H9 (cell line): Measurements from ENCODE around the gene LAMC1. TPM values are rescaled to one million over a fixed set of nuclear protein-coding genes. Genes with fewer than 3 reads are reported as not detected.
"Not testable (repeated sequence)": the region's sequence is repeated elsewhere in the genome, so short reads cannot be mapped to it uniquely, and the experiment has no call there.

Experiments used
- DNase-seq: peaks from one replicate; pipeline ENCODE4 v3.0.0-alpha.2; 2017
- H2AFZ ChIP-seq: one replicate; pipeline ENCODE4 v1.6.1; 2013; ENCODE audit warnings: mild to moderate bottlenecking, low read length, control low read depth, moderate library complexity
- H2AK5ac ChIP-seq: 2 replicates; pipeline ENCODE4 v1.6.1; 2013; ENCODE audit warnings: low read length, control low read depth, mixed read lengths; ENCODE audit not compliant: insufficient read length
- H2BK120ac ChIP-seq: one replicate; pipeline ENCODE4 v1.6.1; 2013; ENCODE audit warnings: low read depth, mild to moderate bottlenecking, low read length, control low read depth, inconsistent platforms; ENCODE audit not compliant: poor library complexity, severe bottlenecking
- H2BK12ac ChIP-seq: 2 replicates; pipeline ENCODE4 v1.6.1; 2013; ENCODE audit warnings: low read length, control low read depth, mixed read lengths, low read depth; ENCODE audit not compliant: insufficient read length
- H2BK15ac ChIP-seq: 2 replicates; pipeline ENCODE4 v1.6.1; 2013; ENCODE audit warnings: low read depth, low read length, control low read depth
- H2BK20ac ChIP-seq: one replicate; pipeline ENCODE4 v1.6.1; 2013; ENCODE audit warnings: low read depth, mild to moderate bottlenecking, low read length, control low read depth, inconsistent platforms; ENCODE audit not compliant: poor library complexity, severe bottlenecking
- H2BK5ac ChIP-seq: 2 replicates; pipeline ENCODE4 v1.6.1; 2013; ENCODE audit warnings: low read length, control low read depth, mixed read lengths; ENCODE audit not compliant: insufficient read length
- H3K14ac ChIP-seq: 2 replicates; pipeline ENCODE4 v1.6.1; 2013; ENCODE audit warnings: low read length, control low read depth; ENCODE audit not compliant: insufficient read depth
- H3K18ac ChIP-seq: 2 replicates; pipeline ENCODE4 v1.6.1; 2013; ENCODE audit warnings: low read depth, mild to moderate bottlenecking, mixed read lengths, low read length, control low read depth; ENCODE audit not compliant: insufficient read length
- H3K23ac ChIP-seq: 2 replicates; pipeline ENCODE4 v1.6.1; 2013; ENCODE audit warnings: low read length, control low read depth, mixed read lengths, low read depth; ENCODE audit not compliant: insufficient read length
- H3K23me2 ChIP-seq: 2 replicates; pipeline ENCODE4 v1.6.1; 2013; ENCODE audit warnings: low read depth, mild to moderate bottlenecking, mixed read lengths, low read length, control low read depth; ENCODE audit not compliant: insufficient read length, poor library complexity, severe bottlenecking
- H3K27ac ChIP-seq: 2 replicates; pipeline ENCODE4 v1.5.1; 2013; ENCODE audit warnings: low read length, control low read depth, mixed read lengths, low read depth; ENCODE audit not compliant: insufficient read length
- H3K27me3 ChIP-seq: 2 replicates; pipeline ENCODE4 v1.6.1; 2013; ENCODE audit warnings: low read length, control low read depth, inconsistent platforms; ENCODE audit not compliant: insufficient read depth
- H3K4ac ChIP-seq: 2 replicates; pipeline ENCODE4 v1.6.1; 2013; ENCODE audit warnings: low read depth, mild to moderate bottlenecking, control low read depth, inconsistent platforms, low read length, moderate library complexity
- H3K4me1 ChIP-seq: 2 replicates; pipeline ENCODE4 v1.6.1; 2013; ENCODE audit warnings: low read length, control low read depth, inconsistent platforms; ENCODE audit not compliant: insufficient read depth
- H3K4me2 ChIP-seq: 2 replicates; pipeline ENCODE4 v1.6.1; 2013; ENCODE audit warnings: low read length, control low read depth, mixed read lengths; ENCODE audit not compliant: insufficient read length, insufficient read depth
- H3K56ac ChIP-seq: 2 replicates; pipeline ENCODE4 v1.6.1; 2013; ENCODE audit warnings: low read depth, mild to moderate bottlenecking, mixed read lengths, low read length, control low read depth; ENCODE audit not compliant: insufficient read length
- H3K79me1 ChIP-seq: 2 replicates; pipeline ENCODE4 v1.6.1; 2013; ENCODE audit warnings: low read depth, mild to moderate bottlenecking, moderate library complexity, low read length, control low read depth, inconsistent platforms; ENCODE audit not compliant: insufficient read depth, poor library complexity, severe bottlenecking
- H3K79me2 ChIP-seq: 2 replicates; pipeline ENCODE4 v1.6.1; 2013; ENCODE audit warnings: low read length, control low read depth, inconsistent platforms; ENCODE audit not compliant: insufficient read depth
- H3K9ac ChIP-seq: 2 replicates; pipeline ENCODE4 v1.6.1; 2013; ENCODE audit warnings: low read length, control low read depth, mixed read lengths; ENCODE audit not compliant: insufficient read length; ENCODE audit errors: extremely low read depth
- H3K9me3 ChIP-seq: one replicate; pipeline ENCODE4 v1.6.1; 2013; ENCODE audit warnings: low read depth, low read length, inconsistent platforms; ENCODE audit not compliant: control insufficient read depth
- H3T11ph ChIP-seq: one replicate; pipeline ENCODE4 v1.6.1; 2013; ENCODE audit warnings: mild to moderate bottlenecking, low read length, control low read depth, inconsistent platforms
- H4K20me1 ChIP-seq: one replicate; pipeline ENCODE4 v1.6.1; 2013; ENCODE audit not compliant: control insufficient read depth, insufficient read length, insufficient read depth
- H4K5ac ChIP-seq: 2 replicates; pipeline ENCODE4 v1.6.1; 2013; ENCODE audit warnings: low read depth, mild to moderate bottlenecking, mixed read lengths, low read length, control low read depth; ENCODE audit not compliant: insufficient read length
- H4K8ac ChIP-seq: replicated peaks from 2 replicates; pipeline ENCODE4 v1.6.1; 2013; ENCODE audit warnings: low read length, control low read depth, mixed read lengths, low read depth; ENCODE audit not compliant: insufficient read length
- H4K91ac ChIP-seq: 2 replicates; pipeline ENCODE4 v1.6.1; 2013; ENCODE audit warnings: low read depth, mild to moderate bottlenecking, moderate library complexity, mixed read lengths, low read length, control low read depth; ENCODE audit not compliant: insufficient read length
- H3K27ac Mint-ChIP-seq, 3 experiments: 2 replicates in 2 of 3; 3 replicates in 1 of 3; pipeline ENCODE4 v1.8.0; 2020 to 2021; ENCODE audit warnings: mixed read lengths in 3 of 3, mild to moderate bottlenecking in 1 of 3, moderate library complexity in 1 of 3
- H3K27me3 Mint-ChIP-seq: 2 replicates; pipeline ENCODE4 v1.8.0; 2021; ENCODE audit warnings: low read depth, mild to moderate bottlenecking, moderate library complexity, mixed read lengths
- H3K36me3 Mint-ChIP-seq, 3 experiments: 2 replicates in 2 of 3; 3 replicates in 1 of 3; pipeline ENCODE4 v1.8.0; 2020 to 2021; ENCODE audit warnings: low read depth in 3 of 3, mixed read lengths in 3 of 3; ENCODE audit not compliant: insufficient read depth in 1 of 3
- H3K4me1 Mint-ChIP-seq, 2 experiments: 2 replicates each; pipeline ENCODE4 v1.8.0; 2020; ENCODE audit warnings: mixed read lengths in 2 of 2
- H3K4me3 Mint-ChIP-seq, 2 experiments: 2 replicates in 1 of 2; 3 replicates in 1 of 2; pipeline ENCODE4 v1.8.0; 2020 to 2021; ENCODE audit warnings: mild to moderate bottlenecking in 2 of 2, mixed read lengths in 2 of 2, moderate library complexity in 1 of 2
- H3K9me3 Mint-ChIP-seq, 2 experiments: 2 replicates in 1 of 2; 3 replicates in 1 of 2; pipeline ENCODE4 v1.8.0; 2020; ENCODE audit warnings: mild to moderate bottlenecking in 2 of 2, mixed read lengths in 2 of 2, moderate library complexity in 1 of 2
- CTCF ChIP-seq: fragments of 200-600 bp; sonication (generic); conservative IDR thresholded peaks from 3 replicates; pipeline ENCODE4 v1.8.0; 2021; ENCODE audit warnings: antibody characterized with exemption, mild to moderate bottlenecking
- WGBS: extraction: QIAGEN DNeasy Blood & Tissue Kit; methylation state at CpG from one replicate; pipeline ENCODE4 v1.1.7; 2013; ENCODE audit warnings: missing lambda C conversion rate, low lambda C conversion rate, mixed read lengths; ENCODE audit not compliant: insufficient read length; ENCODE audit errors: extremely low coverage; 5-methylcytosine and 5-hydroxymethylcytosine counted together
- total RNA-seq: library from RNA; stranded (reverse); gene quantifications from 2 replicates; pipeline ENCODE4 v1.2.1, GENCODE V29; 2021

The LAMC1 gene
- total RNA-seq, 1 experiment from 2014 or later, result 96.2 TPM

GRCh38 chr1:183149273-183149672 lies 126.1 kb downstream of the LAMC1 start:
- Mint-ChIP-seq H3K36me3 (no peaks in the 10 kb centered on the region; a peak in 1 of 7 replicates), H3K4me3 (no peak overlapping the region), H3K27ac (no peak overlapping the region), H3K4me1 (no peaks in the 10 kb centered on the region), H3K9me3 (no peaks in the 10 kb centered on the region), H3K27me3 (no peaks in the 10 kb centered on the region; the same call in 1 of the 2 replicates)
- Histone ChIP-seq H4K5ac (no peak overlapping the region), H3K27me3 (no peaks in the 10 kb centered on the region), H3K23ac (no peak overlapping the region), H2BK120ac (no peak overlapping the region), H2BK12ac (no peak overlapping the region), H3K79me1 (no peaks in the 10 kb centered on the region), H3K27ac (no peak overlapping the region), H3K4me2 (no peak overlapping the region), H3K23me2 (no peaks in the 10 kb centered on the region), H3K4me1 (no peaks in the 10 kb centered on the region), H3K18ac (peak overlapping the region; percentile 25), H3K9me3 (no peaks in the 10 kb centered on the region), H2BK15ac (no peak overlapping the region), H4K8ac (no peak overlapping the region), H2AFZ (no peak overlapping the region), H3K14ac (peak overlapping the region; percentile 82; the same call in 1 of the 2 replicates), H4K20me1 (no peaks in the 10 kb centered on the region), H2AK5ac (no peak overlapping the region), H4K91ac (no peak overlapping the region), H3K9ac (no peak overlapping the region), H2BK5ac (no peak overlapping the region), H3K4ac (no peak overlapping the region; the same call in 1 of the 2 replicates), H2BK20ac (no peak overlapping the region), H3K56ac (no peak overlapping the region), H3T11ph (no peak overlapping the region), H3K79me2 (no peaks in the 10 kb centered on the region)
- TF ChIP-seq CTCF, result no peak
- DNase-seq, result no peak
- no CpG with 5 or more reads among the region's 1 CpG for WGBS

GRCh38 chr1:183150032-183150431 lies 126.8 kb downstream of the LAMC1 start:
- not testable (repeated sequence) for H4K91ac ChIP-seq, H2BK12ac ChIP-seq, H3K27ac Mint-ChIP-seq, H2AFZ ChIP-seq, H2BK120ac ChIP-seq, H2AK5ac ChIP-seq, H3K4me1 ChIP-seq, H3K56ac ChIP-seq, H2BK20ac ChIP-seq, H3K36me3 Mint-ChIP-seq, H3K14ac ChIP-seq, DNase-seq, H2BK15ac ChIP-seq, H4K20me1 ChIP-seq, H3K23me2 ChIP-seq, H2BK5ac ChIP-seq, H3K27me3 ChIP-seq, H3K79me2 ChIP-seq, H3K79me1 ChIP-seq, H3K9me3 ChIP-seq, H3T11ph ChIP-seq, H3K18ac ChIP-seq, H3K27ac ChIP-seq, H3K23ac ChIP-seq, H4K5ac ChIP-seq, H3K9ac ChIP-seq, H3K9me3 Mint-ChIP-seq, H4K8ac ChIP-seq, H3K27me3 Mint-ChIP-seq, H3K4me2 ChIP-seq, H3K4me1 Mint-ChIP-seq, H3K4ac ChIP-seq, H3K4me3 Mint-ChIP-seq
- no CpG with 5 or more reads among the region's 1 CpG for WGBS
